ENCODE measurements around the gene KLHDC3. TPM values are rescaled to one million over a fixed set of nuclear protein-coding genes. Genes with fewer than 3 reads are reported as not detected.

Gene KLHDC3
- total and polyA plus RNA-seq, 2 of the 8 experiments (the other 6 are each of a cell fraction or from before 2014, with no cell fraction given) = 181 to 203 TPM

DNA sequence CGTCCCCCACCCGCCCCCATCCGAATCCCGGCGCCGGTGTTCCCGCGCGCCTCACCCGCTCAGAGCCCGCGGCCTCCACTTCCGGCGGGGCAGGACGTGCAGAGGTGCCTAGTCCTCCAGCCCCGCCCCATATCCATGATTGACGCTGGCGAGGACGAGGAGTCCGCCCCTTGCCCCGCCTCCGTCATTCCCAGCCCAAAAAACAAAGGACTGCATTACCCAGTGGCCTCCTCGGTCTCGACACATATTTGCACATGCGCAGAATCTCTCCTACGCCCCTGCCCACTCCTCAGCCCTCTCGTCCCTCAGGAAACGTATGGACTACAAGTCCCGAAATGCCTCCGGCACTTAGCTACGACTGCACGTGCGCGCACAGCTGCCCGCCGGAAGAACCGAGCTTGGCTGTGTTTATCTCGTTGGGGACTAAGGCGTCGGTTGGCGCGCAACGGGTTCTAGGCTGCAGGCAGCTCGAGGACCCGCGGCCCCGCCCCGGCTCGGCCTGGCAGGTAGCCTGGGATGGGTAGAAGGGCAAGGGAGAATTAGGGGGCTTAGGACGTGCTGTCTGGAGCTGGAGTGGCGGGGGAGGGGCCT is at the start of gene KLHDC3, which contains the start of gene MEA1 (continued):
- peak; percentile 79 for TF ChIP-seq EGR1 (IDR thresholded peaks at IDR 0.05; ENCODE audit: borderline replicate concordance, low read depth, low read length)
- TF ChIP-seq KDM5A (IDR thresholded peaks at IDR 0.05; ENCODE audit: low read length) = no peak
- no peak for TF ChIP-seq CBX5 (IDR thresholded peaks at IDR 0.05; ENCODE audit: low read depth, low read length)
- no peak for TF ChIP-seq POLR2AphosphoS5 (IDR thresholded peaks at IDR 0.05; ENCODE audit: low read depth, low read length)
- TF ChIP-seq KDM4A (IDR thresholded peaks at IDR 0.05; ENCODE audit: low read depth, low read length, severe bottlenecking) = peak; percentile 47
- TF ChIP-seq BRCA1 (IDR thresholded peaks at IDR 0.05; ENCODE audit: low read depth, low read length) = no peak; the same call in 1 of the 2 replicates
- TF ChIP-seq EP300 (IDR thresholded peaks at IDR 0.05; ENCODE audit: borderline replicate concordance in 1 of 2, low read depth in 2 of 2, low read length in 2 of 2) = peak in 1 of 2 experiments; percentile 23; a peak in 1 of 3 replicates
- TF ChIP-seq MAFK (IDR thresholded peaks at IDR 0.05; ENCODE audit: low read depth, low read length) = no peak
- TF ChIP-seq ZNF274 (IDR thresholded peaks at IDR 0.05; ENCODE audit: borderline replicate concordance, extremely low read depth, low read length) = no peak
- no peak for TF ChIP-seq EZH2 (IDR thresholded peaks at IDR 0.05; ENCODE audit: low read depth, low read length, severe bottlenecking)
- TF ChIP-seq, protein P1, sequence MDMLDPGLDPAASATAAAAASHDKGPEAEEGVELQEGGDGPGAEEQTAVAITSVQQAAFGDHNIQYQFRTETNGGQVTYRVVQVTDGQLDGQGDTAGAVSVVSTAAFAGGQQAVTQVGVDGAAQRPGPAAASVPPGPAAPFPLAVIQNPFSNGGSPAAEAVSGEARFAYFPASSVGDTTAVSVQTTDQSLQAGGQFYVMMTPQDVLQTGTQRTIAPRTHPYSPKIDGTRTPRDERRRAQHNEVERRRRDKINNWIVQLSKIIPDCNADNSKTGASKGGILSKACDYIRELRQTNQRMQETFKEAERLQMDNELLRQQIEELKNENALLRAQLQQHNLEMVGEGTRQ (IDR thresholded peaks at IDR 0.05; ENCODE audit: low read length) = peak; percentile 62; the same call in 1 of the 2 replicates
- no peak for TF ChIP-seq JUND (IDR thresholded peaks at IDR 0.05; ENCODE audit: low read length)
- TF ChIP-seq NANOG (IDR thresholded peaks at IDR 0.05; ENCODE audit: insufficient read depth, low read depth, low read length, poor library complexity, severe bottlenecking) = peak; percentile 59
- peak; percentile 67 for TF ChIP-seq TAF1 (IDR thresholded peaks at IDR 0.05; ENCODE audit: low read depth, low read length)
- TF ChIP-seq SAP30 (IDR thresholded peaks at IDR 0.05; ENCODE audit: insufficient read depth, insufficient replicate concordance, low read length) = no peak
- TF ChIP-seq BACH1 (IDR thresholded peaks at IDR 0.05; ENCODE audit: low read length) = no peak
- no peak; the same call in 1 of the 2 replicates for TF ChIP-seq CHD2 (IDR thresholded peaks at IDR 0.05; ENCODE audit: low read length)
- TF ChIP-seq SRF (IDR thresholded peaks at IDR 0.05; ENCODE audit: low read depth, low read length) = peak; percentile 33; the same call in 1 of the 2 replicates
- TF ChIP-seq, protein P2, sequence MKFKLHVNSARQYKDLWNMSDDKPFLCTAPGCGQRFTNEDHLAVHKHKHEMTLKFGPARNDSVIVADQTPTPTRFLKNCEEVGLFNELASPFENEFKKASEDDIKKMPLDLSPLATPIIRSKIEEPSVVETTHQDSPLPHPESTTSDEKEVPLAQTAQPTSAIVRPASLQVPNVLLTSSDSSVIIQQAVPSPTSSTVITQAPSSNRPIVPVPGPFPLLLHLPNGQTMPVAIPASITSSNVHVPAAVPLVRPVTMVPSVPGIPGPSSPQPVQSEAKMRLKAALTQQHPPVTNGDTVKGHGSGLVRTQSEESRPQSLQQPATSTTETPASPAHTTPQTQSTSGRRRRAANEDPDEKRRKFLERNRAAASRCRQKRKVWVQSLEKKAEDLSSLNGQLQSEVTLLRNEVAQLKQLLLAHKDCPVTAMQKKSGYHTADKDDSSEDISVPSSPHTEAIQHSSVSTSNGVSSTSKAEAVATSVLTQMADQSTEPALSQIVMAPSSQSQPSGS (IDR thresholded peaks at IDR 0.05; ENCODE audit: low read length) = no peak
- TF ChIP-seq CBX8 (IDR thresholded peaks at IDR 0.05; ENCODE audit: borderline replicate concordance, low read depth, low read length) = no peak

Measured in H1 (cell line).